Suprapubic skin (tissue), 3 donors: Measurements from ENCODE around the gene CACNA1D.
"Not testable (repeated sequence)": the region's sequence is repeated elsewhere in the genome, so short reads cannot be mapped to it uniquely, and the experiment has no call there.

Source experiments
- EP300 ChIP-seq: sonication (generic); formaldehyde crosslinking; IDR thresholded peaks from one replicate; pipeline ENCODE4 v1.6.1; 2017; ENCODE audit warnings: antibody characterized with exemption
- POLR2A ChIP-seq, 2 donors: fragments of 450-650 bp; IDR thresholded peaks; one replicate each; pipeline ENCODE4 v1.6.1; 2017; ENCODE audit warnings: antibody characterized with exemption in 2 of 2, mild to moderate bottlenecking in 2 of 2, moderate library complexity in 2 of 2
- TF ChIP-seq, protein P1 (sequence below), 2 donors: fragments of 200-600 bp in 1 of 2; fragments of 450-650 bp in 1 of 2; sonication (generic) in 1 of 2; IDR thresholded peaks; one replicate each; pipeline ENCODE4 v1.5.1; 2016 to 2019; ENCODE audit warnings: antibody characterized with exemption in 2 of 2, mild to moderate bottlenecking in 1 of 2, moderate library complexity in 1 of 2

- not testable (repeated sequence) for TF ChIP-seq POLR2A (IDR thresholded peaks at IDR 0.05); EP300
- TF ChIP-seq, protein P1, sequence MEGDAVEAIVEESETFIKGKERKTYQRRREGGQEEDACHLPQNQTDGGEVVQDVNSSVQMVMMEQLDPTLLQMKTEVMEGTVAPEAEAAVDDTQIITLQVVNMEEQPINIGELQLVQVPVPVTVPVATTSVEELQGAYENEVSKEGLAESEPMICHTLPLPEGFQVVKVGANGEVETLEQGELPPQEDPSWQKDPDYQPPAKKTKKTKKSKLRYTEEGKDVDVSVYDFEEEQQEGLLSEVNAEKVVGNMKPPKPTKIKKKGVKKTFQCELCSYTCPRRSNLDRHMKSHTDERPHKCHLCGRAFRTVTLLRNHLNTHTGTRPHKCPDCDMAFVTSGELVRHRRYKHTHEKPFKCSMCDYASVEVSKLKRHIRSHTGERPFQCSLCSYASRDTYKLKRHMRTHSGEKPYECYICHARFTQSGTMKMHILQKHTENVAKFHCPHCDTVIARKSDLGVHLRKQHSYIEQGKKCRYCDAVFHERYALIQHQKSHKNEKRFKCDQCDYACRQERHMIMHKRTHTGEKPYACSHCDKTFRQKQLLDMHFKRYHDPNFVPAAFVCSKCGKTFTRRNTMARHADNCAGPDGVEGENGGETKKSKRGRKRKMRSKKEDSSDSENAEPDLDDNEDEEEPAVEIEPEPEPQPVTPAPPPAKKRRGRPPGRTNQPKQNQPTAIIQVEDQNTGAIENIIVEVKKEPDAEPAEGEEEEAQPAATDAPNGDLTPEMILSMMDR (IDR thresholded peaks at IDR 0.05) = not testable (repeated sequence)
Observed at GRCh38 chr3:53638806-53639205, 144.4 kb downstream of the CACNA1D start.
